NT2/D1 (cell line): ENCODE measurements around the gene NLRP1.

Experiments used
- DNase-seq: peaks from one replicate; pipeline ENCODE4 v3.0.0-alpha.2; 2011; ENCODE audit warnings: low read depth, low spot score
- H3K27me3 ChIP-seq: 2 replicates; pipeline ENCODE4 v1.6.0; 2011; ENCODE audit warnings: mild to moderate bottlenecking; ENCODE audit not compliant: insufficient read length, insufficient read depth
- H3K36me3 ChIP-seq: 2 replicates; pipeline ENCODE4 v1.6.1; 2011; ENCODE audit warnings: mild to moderate bottlenecking, low read length, mixed read lengths; ENCODE audit not compliant: insufficient read depth, insufficient read length
- H3K4me1 ChIP-seq: 2 replicates; pipeline ENCODE4 v1.5.1; 2011; ENCODE audit not compliant: insufficient read depth, insufficient read length
- H3K4me3 ChIP-seq: 2 replicates; pipeline ENCODE4 v1.5.1; 2011; ENCODE audit warnings: low read depth; ENCODE audit not compliant: insufficient read length
- H3K9ac ChIP-seq: 2 replicates; pipeline ENCODE4 v1.6.0; 2011; ENCODE audit warnings: low read depth; ENCODE audit not compliant: insufficient read length
- H3K9me3 ChIP-seq: 2 replicates; pipeline ENCODE4 v1.5.1; 2011; ENCODE audit warnings: mild to moderate bottlenecking, low read length; ENCODE audit not compliant: insufficient read depth
- SUZ12 ChIP-seq: IDR thresholded peaks from 2 replicates; pipeline ENCODE4 v1.6.1; 2011; ENCODE audit not compliant: insufficient read length, insufficient read depth; ENCODE audit errors: extremely low read depth
- YY1 ChIP-seq: IDR thresholded peaks from 2 replicates; pipeline ENCODE4 v1.6.1; 2011; ENCODE audit not compliant: insufficient read length, insufficient read depth
- ZNF274 ChIP-seq: IDR thresholded peaks from 2 replicates; pipeline ENCODE4 v1.6.1; 2011; ENCODE audit warnings: mild to moderate bottlenecking, low read depth, low read length

The NLRP1 gene

DNA sequence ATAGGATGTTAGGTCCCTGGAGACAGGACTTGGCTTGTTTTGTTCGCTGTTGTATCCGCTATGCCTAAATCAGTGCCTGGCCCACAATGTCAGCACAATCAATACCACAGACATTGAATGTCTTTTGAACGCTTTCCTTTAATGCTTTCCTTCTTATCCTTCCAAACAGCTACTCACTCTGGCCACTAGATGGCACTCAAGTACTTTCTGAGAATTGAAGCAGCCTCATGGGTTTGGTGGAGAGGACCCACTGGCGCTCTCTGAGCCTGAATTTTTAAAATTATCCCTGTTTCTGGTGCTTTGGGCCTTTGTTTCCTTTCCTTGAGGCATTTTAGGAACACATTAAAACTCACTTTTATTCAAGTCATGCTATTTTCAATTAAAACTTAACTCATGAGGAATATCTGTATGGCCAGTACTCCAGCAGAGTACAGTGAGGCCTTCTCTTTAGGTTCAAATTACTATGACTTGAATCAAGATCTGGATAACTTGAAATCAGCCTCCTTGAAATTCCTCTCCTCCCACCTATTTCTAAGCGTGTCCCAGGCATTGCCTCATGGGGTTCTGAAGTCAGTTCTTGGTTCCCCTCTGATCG is 3.2 kb upstream of the NLRP1 start:
- H3K9ac ChIP-seq, result no peak overlapping the region
- peaks cover 11% of the 10 kb centered on the region for H3K4me1 ChIP-seq
- no peaks in the 10 kb centered on the region for H3K27me3 ChIP-seq
- no peaks in the 10 kb centered on the region for H3K36me3 ChIP-seq
- H3K4me3 ChIP-seq, result no peak overlapping the region
- TF ChIP-seq YY1, result no peak
- H3K9me3 ChIP-seq, result no peaks in the 10 kb centered on the region
- peak; percentile 49 for DNase-seq

DNA sequence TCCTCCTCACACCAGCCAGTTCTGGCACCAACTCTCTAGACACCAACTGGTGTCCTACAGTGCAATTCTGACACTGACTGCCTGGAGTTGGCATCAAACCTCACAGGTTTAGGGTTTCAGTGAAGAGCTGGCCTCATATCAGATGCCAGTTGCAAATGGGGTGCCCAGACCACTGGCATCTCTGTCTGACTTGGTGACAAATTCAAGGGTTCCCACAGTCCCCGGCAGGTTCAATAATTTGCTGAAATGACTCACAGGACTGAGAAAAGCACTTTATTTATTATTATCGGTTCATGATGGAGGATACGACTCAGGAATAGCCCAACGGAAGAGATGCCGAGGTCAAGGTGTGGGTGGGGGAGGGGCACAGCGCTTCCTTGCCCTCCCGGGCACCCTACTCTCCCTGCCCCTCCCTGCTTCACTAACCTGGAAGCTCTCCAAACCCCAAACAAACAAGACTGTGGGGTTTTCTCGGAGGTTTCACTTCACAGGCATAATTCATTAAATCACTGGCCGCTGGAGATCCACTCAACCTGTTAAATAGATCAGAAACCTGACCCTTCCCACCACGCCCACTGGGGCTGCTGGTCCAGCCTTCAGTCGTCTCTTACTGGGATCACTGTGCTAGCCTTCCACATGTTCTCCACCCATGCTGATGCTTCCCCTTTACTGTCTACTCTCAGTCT is 1.7 kb upstream of the NLRP1 start:
- Histone ChIP-seq H3K9me3 (no peaks in the 10 kb centered on the region), H3K4me3 (no peak overlapping the region), H3K27me3 (no peaks in the 10 kb centered on the region), H3K9ac (no peak overlapping the region), H3K4me1 (peaks cover 11% of the 10 kb centered on the region), H3K36me3 (no peaks in the 10 kb centered on the region)
- no peak for TF ChIP-seq SUZ12
- no peak for TF ChIP-seq ZNF274
- no peak for TF ChIP-seq YY1
- no peak for DNase-seq

DNA sequence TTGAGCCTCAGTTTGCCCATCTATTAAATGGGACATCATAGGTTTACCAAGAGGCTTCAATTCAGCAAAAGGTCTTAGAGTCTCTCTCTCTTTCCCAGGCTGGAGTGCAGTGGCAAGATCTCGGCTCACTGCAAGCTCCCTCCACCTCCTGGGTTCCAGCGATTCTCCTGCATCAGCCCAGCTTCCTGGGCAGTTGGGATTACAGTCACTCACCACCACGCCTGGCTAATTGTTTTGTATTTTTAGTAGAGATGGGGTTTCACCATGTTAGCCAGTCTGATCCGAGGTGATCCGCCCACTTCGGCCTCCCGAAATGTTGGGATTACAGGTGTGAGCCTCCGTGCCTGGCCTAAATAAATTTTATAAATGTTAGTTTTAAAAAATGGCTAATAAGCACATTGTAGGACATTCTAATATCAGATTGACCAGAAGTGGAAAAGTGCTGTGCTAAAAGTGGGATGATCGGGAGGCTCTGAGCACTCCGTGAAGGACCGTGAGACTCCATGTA is 1.0 kb upstream of the NLRP1 start:
- no peak overlapping the region for H3K4me3 ChIP-seq
- no peak overlapping the region for H3K9ac ChIP-seq

DNA sequence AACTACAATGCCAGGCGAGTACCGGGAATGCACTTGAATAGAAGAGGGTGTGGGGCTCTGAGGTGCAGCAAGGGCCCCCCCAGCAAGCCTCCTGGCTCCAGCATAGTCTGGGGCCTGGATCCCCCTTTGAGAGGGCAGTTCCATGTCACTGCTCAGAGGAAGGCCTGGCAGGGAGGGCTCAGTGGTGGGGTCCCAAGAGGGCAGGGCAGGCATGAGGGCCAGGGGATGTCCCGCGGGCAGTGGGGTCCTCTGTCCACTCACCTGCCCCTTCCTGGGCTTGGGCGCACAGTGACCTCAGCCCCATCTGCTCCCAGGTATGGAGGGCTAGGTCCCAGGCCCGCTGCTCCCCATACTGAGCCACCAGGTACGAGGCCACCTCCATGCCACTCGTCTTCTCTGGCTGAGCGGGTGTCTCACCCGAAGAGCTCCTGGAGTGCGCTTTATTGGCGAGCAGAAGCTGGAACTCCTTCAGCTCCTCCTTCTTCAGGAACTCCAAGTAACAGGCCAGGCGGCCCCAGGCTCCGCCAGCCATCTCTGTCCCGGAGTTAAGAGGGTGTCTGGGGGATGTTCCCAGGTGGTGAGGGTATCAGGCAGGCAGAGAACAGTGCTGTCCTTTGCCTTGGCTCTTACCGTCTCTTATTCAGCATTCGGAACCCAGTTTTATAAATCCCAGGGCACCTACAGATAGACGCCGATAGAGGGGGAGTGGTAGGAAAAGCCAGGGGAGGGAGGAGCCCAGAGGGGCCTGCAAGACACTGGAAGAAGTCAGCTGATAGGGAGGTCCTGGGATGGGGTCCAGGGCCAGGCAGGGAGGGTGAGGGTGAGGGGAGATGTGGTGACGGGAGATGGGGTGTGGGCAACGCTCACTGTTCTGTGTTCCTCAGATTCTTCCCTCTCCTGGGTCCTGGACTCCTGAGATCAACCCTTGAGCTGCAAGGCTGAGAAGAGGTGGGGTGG is 605 bp downstream of the NLRP1 start:
- H3K4me1 ChIP-seq, result peaks cover 11% of the 10 kb centered on the region
- no peak overlapping the region for H3K4me3 ChIP-seq
- DNase-seq, result no peak
- H3K27me3 ChIP-seq, result no peaks in the 10 kb centered on the region
- no peaks in the 10 kb centered on the region for H3K9me3 ChIP-seq
- no peaks in the 10 kb centered on the region for H3K36me3 ChIP-seq
- TF ChIP-seq ZNF274 (no peak), SUZ12 (no peak), YY1 (no peak)
- H3K9ac ChIP-seq, result no peak overlapping the region

More for the DNA sequence above, 1.0 kb upstream of the NLRP1 start:
- H3K4me1 ChIP-seq, result peaks cover 11% of the 10 kb centered on the region
- TF ChIP-seq ZNF274 (no peak), SUZ12 (no peak), YY1 (no peak)
- no peak for DNase-seq
- no peaks in the 10 kb centered on the region for H3K36me3 ChIP-seq
- no peaks in the 10 kb centered on the region for H3K9me3 ChIP-seq
- H3K27me3 ChIP-seq, result no peaks in the 10 kb centered on the region

DNA sequence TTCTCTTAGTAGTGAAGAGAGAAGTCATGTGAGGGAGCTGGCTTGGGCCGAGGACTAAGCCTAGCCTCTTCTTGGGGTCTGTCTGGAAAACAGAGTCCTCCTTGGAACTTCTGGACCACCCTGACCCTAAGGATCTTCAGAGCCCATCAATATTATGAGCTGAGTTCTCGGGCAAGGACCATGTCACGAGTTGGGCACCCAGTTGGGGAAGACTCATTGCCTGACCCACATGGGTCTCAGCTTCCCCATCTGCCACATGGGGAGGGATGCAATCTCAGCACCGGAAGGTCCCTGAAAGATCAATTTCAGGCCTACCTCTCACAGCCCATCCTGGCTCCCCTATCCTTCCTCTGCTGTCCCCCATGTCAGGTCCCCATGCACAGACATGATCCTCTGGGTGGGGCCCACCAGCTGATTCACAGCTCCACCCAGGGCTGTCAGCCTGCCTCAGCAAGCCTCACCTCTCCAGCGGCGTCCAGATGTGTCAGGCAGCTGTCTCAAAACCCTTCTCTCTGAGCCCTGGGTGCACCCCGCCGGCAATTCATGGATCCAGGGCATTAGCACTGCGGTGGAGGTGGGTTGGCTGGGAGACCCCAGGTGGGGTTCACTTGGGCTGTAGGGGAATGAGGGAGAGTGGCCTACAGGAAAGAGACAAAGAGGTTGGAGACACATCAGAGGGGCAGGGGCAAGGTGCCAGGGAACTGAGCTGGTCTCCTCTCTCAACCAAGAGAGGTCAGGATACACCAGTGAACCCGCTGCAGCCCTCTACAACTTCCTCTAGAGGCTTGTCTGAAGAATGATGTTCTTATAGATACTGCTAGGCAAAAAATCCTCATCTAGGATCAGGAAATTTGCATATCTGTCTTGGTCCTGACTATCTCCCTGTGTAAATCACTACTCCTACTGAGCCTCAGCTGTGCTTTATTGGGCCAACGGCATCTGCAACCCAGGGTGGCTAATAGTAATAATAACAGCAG is 1.8 kb downstream of the NLRP1 start:
- no peak for DNase-seq
- H3K9me3 ChIP-seq, result no peaks in the 10 kb centered on the region
- H3K36me3 ChIP-seq, result no peaks in the 10 kb centered on the region
- H3K4me1 ChIP-seq, result peaks cover 11% of the 10 kb centered on the region
- no peak overlapping the region for H3K4me3 ChIP-seq
- no peak overlapping the region for H3K9ac ChIP-seq
- no peaks in the 10 kb centered on the region for H3K27me3 ChIP-seq
- TF ChIP-seq SUZ12, result no peak
- no peak for TF ChIP-seq ZNF274
- TF ChIP-seq YY1, result no peak

GRCh38 chr17:5581655-5582054 is 2.7 kb downstream of the NLRP1 start:
- Histone ChIP-seq H3K9me3 (no peaks in the 10 kb centered on the region), H3K4me1 (peaks cover 11% of the 10 kb centered on the region), H3K36me3 (no peaks in the 10 kb centered on the region), H3K4me3 (no peak overlapping the region), H3K27me3 (no peaks in the 10 kb centered on the region), H3K9ac (no peak overlapping the region)
- TF ChIP-seq ZNF274 (no peak), YY1 (no peak), SUZ12 (no peak)
- no peak for DNase-seq
